ENCODE data around the gene PARP12.

The PARP12 gene

GRCh38 chr7:139989366-139990141 lies 73.2 kb downstream of the PARP12 start:
- in situ Hi-C loops (cut with HindIII; ENCODE audit: low sequenced_read_pairs): no loop called here
- DNase-seq (ENCODE audit: low read depth, low spot score): no peak
- no peak for TF ChIP-seq CTCF (IDR thresholded peaks at IDR 0.05; ENCODE audit: low read depth, low read length)
- H3K4me3 ChIP-seq (ENCODE audit: low read depth, low read length): no peak overlapping the region

- no peak overlapping the region for H3K4me3 ChIP-seq (ENCODE audit: low read depth, low read length)
- in situ Hi-C loops (cut with HindIII; ENCODE audit: low sequenced_read_pairs): no loop called here
- DNase-seq (ENCODE audit: low read depth, low spot score): peak; percentile 22
- peak; percentile 17 for TF ChIP-seq CTCF (IDR thresholded peaks at IDR 0.05; ENCODE audit: low read depth, low read length)
These were observed 74.8 kb downstream of the PARP12 start for GRCh38 chr7:139987691-139988516.

GRCh38 chr7:139985811-139986210 lies 76.9 kb downstream of the PARP12 start:
- in situ Hi-C loops (cut with HindIII; ENCODE audit: low sequenced_read_pairs): no loop called here

GRCh38 chr7:139984642-139985539 lies 77.9 kb downstream of the PARP12 start:
- no peak for TF ChIP-seq CTCF (IDR thresholded peaks at IDR 0.05; ENCODE audit: low read depth, low read length)
- no peak for DNase-seq (ENCODE audit: low read depth, low spot score)
- in situ Hi-C loops (cut with HindIII; ENCODE audit: low sequenced_read_pairs): no loop called here
- no peak overlapping the region for H3K4me3 ChIP-seq (ENCODE audit: low read depth, low read length)

More at GRCh38 chr7:139985811-139986210, 76.9 kb downstream of the PARP12 start:
- no peak overlapping the region for H3K4me3 ChIP-seq (ENCODE audit: low read depth, low read length)
- TF ChIP-seq CTCF (IDR thresholded peaks at IDR 0.05; ENCODE audit: low read depth, low read length): no peak
- no peak for DNase-seq (ENCODE audit: low read depth, low spot score)

GRCh38 chr7:139982927-139983920 lies 79.5 kb downstream of the PARP12 start:
- no peak overlapping the region for H3K4me3 ChIP-seq (ENCODE audit: low read depth, low read length)
- DNase-seq (ENCODE audit: low read depth, low spot score): no peak
- in situ Hi-C loops (cut with HindIII; ENCODE audit: low sequenced_read_pairs): no loop called here
- no peak for TF ChIP-seq CTCF (IDR thresholded peaks at IDR 0.05; ENCODE audit: low read depth, low read length)
